ENCODE data around the gene PTPRE. TPM values are rescaled to one million over a fixed set of nuclear protein-coding genes. Genes with fewer than 3 reads are reported as not detected.

The PTPRE gene
- polyA plus RNA-seq, 1 donor (not counting 4 experiments of a cell fraction or from before 2014, with no cell fraction given): 15.1 TPM

DNA sequence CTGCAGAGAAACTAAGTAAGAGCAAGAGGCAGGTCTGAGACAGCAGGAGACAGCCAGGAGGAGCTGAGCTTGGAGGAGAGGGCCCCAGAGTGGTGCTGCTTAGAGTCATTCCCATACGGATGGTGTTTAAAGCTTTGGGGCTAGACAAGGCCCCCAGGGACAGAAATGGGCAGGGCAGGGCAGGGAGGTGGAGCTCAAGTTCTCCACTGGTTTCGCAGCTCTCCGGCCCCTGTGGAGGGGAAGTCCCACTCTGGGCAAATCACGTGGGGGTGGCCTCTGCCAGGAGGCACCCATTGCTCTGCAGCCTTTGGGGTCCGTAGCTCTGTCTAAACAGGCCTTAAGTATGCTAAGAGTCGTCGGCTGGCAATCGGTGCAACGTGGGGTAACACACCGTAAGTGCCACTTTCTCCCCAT lies 1.0 kb upstream of the PTPRE start:
- Histone ChIP-seq H3K4me2 (ENCODE audit: control insufficient read depth, extremely low read depth, insufficient read depth, low read depth, low read length) (no peak overlapping the region), H3K4me1 (ENCODE audit: control insufficient read depth, extremely low read depth, insufficient read depth, low read length) (no peaks in the 10 kb centered on the region), H2AFZ (ENCODE audit: control insufficient read depth, low read length) (no peak overlapping the region), H4K20me1 (ENCODE audit: control insufficient read depth, extremely low read depth, insufficient read depth, low read length) (no peaks in the 10 kb centered on the region), H3K27me3 (ENCODE audit: control insufficient read depth, extremely low read depth, insufficient read depth, low read length) (peaks cover 35% of the 10 kb centered on the region), H3K36me3 (ENCODE audit: control insufficient read depth in 2 of 2, extremely low read depth in 1 of 2, insufficient read depth in 2 of 2, low read length in 2 of 2) (no peaks in the 10 kb centered on the region), H3K9ac (ENCODE audit: control insufficient read depth, extremely low read depth, insufficient read depth, low read length) (no peak overlapping the region), H3K27ac (ENCODE audit: control insufficient read depth, insufficient read depth, low read length) (no peak overlapping the region), H3K4me3 (ENCODE audit: control insufficient read depth in 2 of 3, extremely low read depth in 1 of 3, insufficient read depth in 2 of 3, low read depth in 1 of 3, low read length in 3 of 3) (no peak overlapping the region), H3K79me2 (ENCODE audit: control insufficient read depth, insufficient read depth, low read length) (no peaks in the 10 kb centered on the region), H3K9me1 (ENCODE audit: control insufficient read depth, extremely low read depth, insufficient read depth, low read length) (no peaks in the 10 kb centered on the region), H3K9me3 (ENCODE audit: control insufficient read depth, low read depth, low read length) (no peaks in the 10 kb centered on the region)
- TF ChIP-seq EZH2 (IDR thresholded peaks at IDR 0.05; ENCODE audit: low read length) (no peak), CTCF (optimal IDR thresholded peaks at IDR 0.05 in 1 of 3, IDR thresholded peaks at IDR 0.05 in 1 of 3, conservative IDR thresholded peaks at IDR 0.05 in 1 of 3; ENCODE audit: extremely low read depth in 1 of 3, insufficient read depth in 2 of 3, low read length in 3 of 3) (no peak)
- dilution Hi-C loops (cut with MboI; ENCODE audit: extremely low pct_ligation_motif_present, low sequenced_read_pairs): no loop called here
- DNase-seq (ENCODE audit: low read depth, low spot score) (no peak), FAIRE-seq (no peak)

DNA sequence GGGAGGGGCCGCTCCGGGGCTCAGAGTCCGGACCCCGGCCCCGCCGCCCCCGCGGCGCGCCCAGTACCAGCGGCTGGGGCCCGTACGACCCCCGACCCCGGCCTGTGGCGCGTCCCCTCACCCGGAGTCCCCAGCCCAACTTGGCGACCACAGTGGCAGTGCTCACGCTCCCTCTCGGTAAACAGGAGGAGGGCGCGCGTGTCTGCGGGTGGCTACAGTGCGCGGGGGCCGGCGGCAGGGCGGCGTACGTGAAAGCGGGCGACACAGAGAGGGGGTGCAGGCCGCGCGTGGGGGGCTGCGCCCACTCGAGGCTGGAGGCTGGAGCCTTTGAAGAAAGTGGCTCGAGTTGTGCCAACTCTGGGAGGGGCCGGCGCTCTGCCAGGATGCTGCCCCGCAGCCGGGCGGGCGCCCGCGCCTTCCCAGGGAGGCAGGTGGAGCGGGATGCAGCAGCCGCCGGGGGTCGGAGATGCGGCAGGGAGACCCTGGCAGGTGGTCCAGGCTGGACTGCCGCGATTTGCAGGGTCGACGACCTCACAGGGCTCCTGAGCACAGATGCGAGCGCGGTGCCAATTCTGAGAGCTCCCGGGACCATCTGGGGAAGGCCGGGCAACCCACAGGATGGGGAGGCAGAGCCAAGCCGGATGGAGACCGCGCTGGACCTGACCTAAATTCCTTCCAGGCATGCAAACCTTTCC lies 655 bp downstream of the PTPRE start:
- no peaks in the 10 kb centered on the region for H3K9me1 ChIP-seq (ENCODE audit: control insufficient read depth, extremely low read depth, insufficient read depth, low read length)
- DNase-seq (ENCODE audit: low read depth, low spot score) (no peak), FAIRE-seq (no peak)
- no peaks in the 10 kb centered on the region for H4K20me1 ChIP-seq (ENCODE audit: control insufficient read depth, extremely low read depth, insufficient read depth, low read length)
- peak overlapping the region; percentile 64 for H3K4me2 ChIP-seq (ENCODE audit: control insufficient read depth, extremely low read depth, insufficient read depth, low read depth, low read length)
- dilution Hi-C loops (cut with MboI; ENCODE audit: extremely low pct_ligation_motif_present, low sequenced_read_pairs): no loop called here
- peak overlapping the region in 2 of 3 experiments; percentile 30 to 65 for H3K4me3 ChIP-seq (ENCODE audit: control insufficient read depth in 2 of 3, extremely low read depth in 1 of 3, insufficient read depth in 2 of 3, low read depth in 1 of 3, low read length in 3 of 3)
- no peaks in the 10 kb centered on the region for H3K36me3 ChIP-seq (ENCODE audit: control insufficient read depth in 2 of 2, extremely low read depth in 1 of 2, insufficient read depth in 2 of 2, low read length in 2 of 2)
- TF ChIP-seq EZH2 (IDR thresholded peaks at IDR 0.05; ENCODE audit: low read length) (peak; percentile 89), CTCF (optimal IDR thresholded peaks at IDR 0.05 in 1 of 3, IDR thresholded peaks at IDR 0.05 in 1 of 3, conservative IDR thresholded peaks at IDR 0.05 in 1 of 3; ENCODE audit: extremely low read depth in 1 of 3, insufficient read depth in 2 of 3, low read length in 3 of 3) (no peak)
- no peaks in the 10 kb centered on the region for H3K4me1 ChIP-seq (ENCODE audit: control insufficient read depth, extremely low read depth, insufficient read depth, low read length)
- H3K79me2 ChIP-seq (ENCODE audit: control insufficient read depth, insufficient read depth, low read length): no peaks in the 10 kb centered on the region
- no peaks in the 10 kb centered on the region for H3K9me3 ChIP-seq (ENCODE audit: control insufficient read depth, low read depth, low read length)
- peaks cover 35% of the 10 kb centered on the region for H3K27me3 ChIP-seq (ENCODE audit: control insufficient read depth, extremely low read depth, insufficient read depth, low read length)
- H3K9ac ChIP-seq (ENCODE audit: control insufficient read depth, extremely low read depth, insufficient read depth, low read length): no peak overlapping the region
- H2AFZ ChIP-seq (ENCODE audit: control insufficient read depth, low read length): peak overlapping the region; percentile 17
- no peak overlapping the region for H3K27ac ChIP-seq (ENCODE audit: control insufficient read depth, insufficient read depth, low read length)

Data from keratinocyte (primary cell).